NCI-H187 treated with DMSO at 0.1 percent for 48 hours (cell line): ENCODE measurements around the gene AKAP12.
"Not testable (repeated sequence)": the region's sequence is repeated elsewhere in the genome, so short reads cannot be mapped to it uniquely, and the experiment has no call there.

Experiments
- DNase-seq: peaks from one replicate; lab custom pipeline; 2025; lab: John Stamatoyannopoulos, UW

Gene AKAP12

DNA sequence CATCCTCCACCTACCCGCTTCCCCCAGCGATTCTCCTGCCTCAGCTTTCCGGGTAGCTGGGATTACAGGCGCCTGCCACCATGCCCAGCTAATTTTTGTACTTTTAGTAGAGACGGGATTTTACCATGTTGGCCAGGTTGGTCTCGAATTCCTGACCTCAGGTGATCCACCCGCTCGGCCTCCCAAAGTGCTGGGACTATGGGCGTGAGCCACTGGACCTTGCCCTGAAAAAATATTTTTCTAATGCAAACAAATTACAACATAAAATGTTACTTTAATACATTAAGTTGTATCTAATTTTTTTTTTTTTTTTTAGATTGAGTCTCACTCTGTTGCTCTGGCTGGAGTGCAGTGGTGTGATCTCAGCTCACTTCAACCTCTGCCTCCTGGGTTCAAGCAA lies 142.9 kb downstream of the AKAP12 start:
- DNase-seq, result not testable (repeated sequence)

DNA sequence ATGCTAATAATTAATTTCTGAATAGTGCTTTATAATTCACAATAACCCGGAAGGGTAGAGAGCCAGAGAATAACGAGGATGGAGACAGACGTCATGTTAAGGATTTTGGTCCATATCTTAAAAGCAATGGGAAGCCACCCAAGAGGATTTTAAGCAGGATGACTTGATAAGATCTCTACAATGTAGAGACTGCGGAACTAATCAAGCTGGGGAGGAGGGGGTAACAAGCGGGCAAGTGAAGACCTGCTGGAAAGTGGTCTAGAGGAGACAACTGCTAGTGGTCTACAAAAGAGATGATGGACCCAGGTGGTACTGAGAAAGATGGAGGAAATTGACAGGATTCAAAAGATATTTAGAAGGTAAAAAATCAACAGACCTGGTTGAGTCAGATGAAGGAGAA lies 144.4 kb downstream of the AKAP12 start:
- DNase-seq, result no peak

DNA sequence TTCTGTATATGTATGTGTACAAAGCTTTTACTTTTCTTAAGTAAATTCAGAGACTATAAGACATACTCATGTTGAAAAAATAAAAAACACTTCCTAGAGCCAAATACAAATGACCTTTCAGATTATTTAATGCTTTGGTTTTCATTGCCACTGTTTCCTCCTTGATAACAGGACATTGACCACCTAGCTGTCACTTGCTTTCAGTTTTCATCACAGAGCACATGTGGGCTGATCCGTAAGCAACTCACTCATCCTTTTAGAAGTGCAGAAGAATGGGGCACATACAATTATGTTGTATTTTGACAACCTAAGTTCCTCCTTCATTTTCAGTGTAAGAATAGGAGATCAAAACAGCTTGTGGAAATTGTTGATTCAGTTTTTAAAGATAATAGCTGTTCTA lies 145.4 kb downstream of the AKAP12 start:
- no peak for DNase-seq

DNA sequence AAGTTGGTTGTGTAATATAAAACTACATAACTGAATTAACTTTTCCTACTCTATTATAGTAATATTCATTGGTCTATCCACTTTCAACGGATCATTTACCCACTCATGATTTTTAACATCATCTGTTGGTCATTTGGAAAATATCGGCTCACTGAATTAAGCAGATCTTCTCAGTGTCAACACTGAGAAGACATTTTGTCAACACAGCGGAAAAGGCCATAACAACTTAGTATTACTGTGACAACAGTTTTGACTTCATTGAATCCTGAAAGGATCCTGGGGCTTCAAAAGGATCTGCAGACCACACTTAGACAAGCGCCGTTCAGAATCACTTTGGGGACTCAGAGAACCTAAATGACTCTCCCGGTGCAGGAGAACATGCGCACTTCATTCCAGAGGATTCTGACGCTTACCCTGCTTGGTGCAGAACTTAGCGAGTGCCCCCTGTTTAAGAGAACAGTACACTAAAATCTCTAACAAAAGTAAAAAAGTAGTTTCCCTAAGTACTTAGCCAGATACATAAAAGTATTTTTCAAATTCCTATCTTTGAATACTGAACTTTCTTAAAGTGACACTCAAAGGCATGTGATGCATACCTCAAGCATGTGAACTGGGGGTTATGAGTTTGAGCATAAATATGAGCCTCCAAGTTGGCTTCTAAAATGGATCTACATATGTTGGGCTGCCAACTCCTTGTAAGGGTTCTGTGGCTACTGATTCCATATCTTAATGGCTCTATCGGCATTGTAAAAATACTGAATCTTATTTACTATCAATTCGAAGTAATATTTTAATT lies 147.6 kb downstream of the AKAP12 start:
- no peak for DNase-seq

DNA sequence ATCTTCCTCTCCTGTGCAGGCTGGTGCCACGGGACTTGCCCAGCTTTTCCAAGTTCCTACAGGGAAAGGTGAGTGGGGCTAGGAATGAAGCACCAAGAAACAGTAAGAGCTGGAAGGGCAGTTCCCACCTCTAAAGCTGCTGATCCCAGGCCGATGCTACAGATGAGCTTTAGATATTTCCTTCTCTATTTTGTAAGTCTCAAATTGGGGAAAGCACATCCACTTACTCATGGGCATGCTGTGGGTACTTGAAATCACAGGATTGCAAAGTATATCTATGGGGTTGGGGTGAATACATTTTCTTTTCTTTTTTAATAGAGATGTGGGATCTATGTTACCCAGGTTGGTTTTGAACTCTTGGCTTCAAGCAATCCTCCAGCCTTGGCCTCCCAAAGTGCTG lies 148.5 kb downstream of the AKAP12 start:
- no peak for DNase-seq

DNA sequence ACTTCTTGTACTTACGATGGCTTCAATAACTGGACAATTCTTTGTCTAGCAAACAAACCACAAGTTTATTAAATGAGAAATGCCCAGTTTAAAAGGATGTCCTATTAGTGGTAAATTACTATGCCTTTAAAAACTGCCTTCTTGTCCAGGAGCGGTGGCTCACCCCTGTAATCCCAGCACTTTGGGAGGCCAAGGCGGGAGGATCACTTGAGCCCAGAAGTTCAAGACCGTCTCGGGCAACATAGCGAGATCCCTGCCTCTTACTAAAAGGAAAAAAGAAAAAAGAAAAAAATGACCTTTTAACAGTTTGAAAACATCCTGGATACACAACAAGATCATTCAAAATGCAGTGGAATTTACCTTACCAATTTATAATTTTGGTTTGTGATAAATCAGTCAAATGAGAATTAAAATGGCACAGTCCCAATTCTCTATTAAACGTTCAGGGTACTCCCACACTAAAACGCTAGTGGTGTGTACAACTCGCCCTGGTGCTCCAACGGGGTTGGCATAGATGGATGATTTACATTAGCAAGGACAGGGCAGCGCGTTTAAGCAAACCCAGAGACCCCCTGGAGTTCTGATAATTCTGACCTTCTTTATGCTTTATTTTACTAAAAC lies 149.3 kb downstream of the AKAP12 start:
- DNase-seq, result no peak

DNA sequence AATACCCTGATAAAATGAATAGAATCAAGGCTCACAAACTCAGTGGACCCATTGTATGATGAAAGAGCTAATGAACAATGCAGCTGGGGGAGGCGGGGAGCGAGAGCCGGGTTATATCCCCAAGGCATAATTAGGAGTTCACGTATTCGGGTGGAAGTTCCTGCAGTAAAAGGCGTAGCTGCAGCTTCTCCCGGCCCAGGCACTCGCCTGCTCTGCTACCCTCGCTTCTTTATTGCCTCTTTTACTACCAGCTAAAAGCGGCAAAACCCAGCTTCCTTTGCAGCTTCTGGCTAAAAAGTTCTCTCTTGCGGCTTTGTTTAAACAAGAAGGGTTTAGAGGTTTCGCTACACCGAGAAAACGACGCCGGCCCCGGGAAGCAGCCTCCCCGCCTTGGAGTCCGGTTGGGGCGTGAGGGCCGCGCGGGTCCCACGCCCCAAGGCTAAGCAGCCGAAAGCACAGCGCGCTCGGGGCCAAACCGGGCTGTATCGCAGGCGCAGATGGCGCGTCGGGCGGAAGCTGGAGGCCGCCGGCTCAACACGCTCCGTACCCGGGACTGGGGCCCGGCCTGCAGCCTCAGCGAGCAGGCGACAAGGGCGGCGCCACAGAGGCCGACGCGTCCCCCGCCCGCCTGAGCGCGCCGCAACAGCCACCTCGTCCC lies 150.0 kb downstream of the AKAP12 start:
- peak; percentile 14 for DNase-seq

DNA sequence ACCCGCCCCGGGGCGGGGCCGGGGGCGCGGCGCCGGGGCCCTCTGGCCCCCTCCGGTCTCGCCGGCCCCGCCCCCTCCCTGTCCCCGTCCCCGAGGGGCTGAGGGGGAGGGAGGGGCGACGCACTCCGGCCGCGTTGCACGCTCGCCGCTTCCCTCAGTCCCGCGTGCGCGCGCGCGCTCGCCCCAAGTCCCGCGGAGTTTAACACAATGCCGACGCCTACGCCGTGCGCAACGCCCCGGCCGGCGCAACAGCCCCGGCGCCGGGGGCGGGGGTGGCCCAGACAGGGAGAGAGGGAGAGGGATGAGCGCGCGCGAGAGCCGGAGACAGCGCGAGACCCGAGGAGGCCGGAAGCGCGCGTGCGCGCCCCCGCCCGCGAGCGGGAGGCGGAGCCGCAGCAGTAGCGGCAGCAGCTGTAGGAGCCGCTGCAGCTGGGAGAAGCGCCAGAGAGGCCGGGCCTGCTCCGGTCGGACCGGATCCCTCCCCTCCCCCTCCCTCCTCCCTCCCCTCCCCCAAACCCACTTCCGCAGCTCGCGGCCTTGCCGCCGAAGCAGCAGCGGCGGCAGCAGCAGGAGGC lies 150.6 kb downstream of the AKAP12 start:
- peak; percentile 70 for DNase-seq

DNA sequence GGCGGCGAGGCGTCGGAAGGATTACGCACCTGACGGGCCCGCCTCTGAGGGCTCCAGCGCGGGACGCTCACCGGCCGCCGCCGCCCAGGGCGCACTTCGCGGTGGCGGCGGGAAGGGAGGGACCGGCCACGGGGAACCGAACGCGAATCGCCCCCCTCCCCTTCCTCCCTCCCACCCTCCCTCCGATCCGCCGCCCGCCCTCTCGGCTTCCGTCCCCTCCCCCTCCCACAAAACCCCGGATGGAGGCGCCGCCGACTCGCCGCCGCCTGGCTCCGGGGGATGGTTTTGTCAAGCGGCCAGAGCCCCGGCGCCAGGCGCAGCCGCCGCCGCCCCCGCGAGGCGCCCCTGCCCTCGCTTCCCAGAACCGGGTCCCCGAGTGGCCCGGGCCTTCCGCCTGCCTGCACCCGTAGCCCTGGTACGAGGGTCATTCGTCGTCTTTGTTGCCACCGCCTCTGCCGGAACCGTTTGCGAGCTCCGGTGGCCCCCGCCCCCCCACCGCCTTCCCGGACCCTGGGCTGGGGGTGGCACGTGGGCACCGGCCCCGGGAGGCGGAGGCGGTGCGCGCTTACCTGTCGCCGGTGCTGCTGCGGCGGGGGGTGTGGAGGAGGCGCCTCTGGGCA lies 151.2 kb downstream of the AKAP12 start:
- DNase-seq, result no peak

DNA sequence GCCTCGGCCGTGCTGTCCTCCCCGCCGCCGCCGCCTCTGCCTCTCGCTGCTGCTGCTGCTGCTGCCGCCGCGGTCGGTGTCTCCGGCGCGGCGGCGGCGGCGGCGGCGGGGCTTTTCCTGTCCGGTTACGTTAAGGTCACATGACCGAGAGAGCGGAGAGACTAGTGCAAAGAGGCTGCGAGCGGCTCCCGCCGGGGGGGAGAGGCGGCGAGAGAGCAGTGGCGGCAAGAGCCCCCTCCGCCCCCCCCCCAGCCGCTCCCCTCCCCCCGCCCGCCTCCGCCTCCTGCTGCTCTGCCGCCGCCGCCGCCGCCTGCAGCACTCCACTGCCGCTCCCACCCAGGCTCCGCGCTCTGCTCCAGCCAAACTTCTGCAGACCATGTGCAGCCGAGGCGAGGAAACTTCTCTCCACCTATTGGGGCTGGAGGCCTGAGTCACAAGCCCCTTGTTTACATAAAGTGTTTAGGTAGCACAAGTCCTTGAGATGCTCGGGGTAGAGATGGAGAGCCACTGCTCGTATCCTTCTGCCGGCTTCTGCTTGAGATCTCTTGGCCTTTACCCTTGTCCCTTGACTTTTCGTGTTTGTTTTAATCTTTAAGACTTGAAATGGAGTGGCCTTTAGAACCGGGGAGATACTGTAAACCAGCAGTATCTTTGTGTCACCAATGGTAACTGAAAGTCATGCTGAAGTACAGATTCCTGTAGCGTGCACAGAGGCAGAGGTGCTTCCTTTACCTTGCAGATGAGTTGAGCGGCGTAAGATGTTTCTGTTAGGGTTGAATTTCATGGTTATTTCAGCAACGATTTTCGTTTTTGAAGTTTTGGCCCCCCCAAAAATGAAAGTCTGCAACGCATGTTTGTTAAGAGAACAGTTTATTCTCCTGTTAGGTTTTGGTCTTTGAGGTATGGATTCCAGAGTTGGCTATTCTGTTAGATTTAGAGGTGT lies 152.0 kb downstream of the AKAP12 start, which contains the start of gene ZBTB2:
ZBTB2 (minus strand) TSS at position 89 of the 943 bp plus-strand sequence. CDS start 17,922 bp downstream, outside the sequence.
- DNase-seq, result no peak

DNA sequence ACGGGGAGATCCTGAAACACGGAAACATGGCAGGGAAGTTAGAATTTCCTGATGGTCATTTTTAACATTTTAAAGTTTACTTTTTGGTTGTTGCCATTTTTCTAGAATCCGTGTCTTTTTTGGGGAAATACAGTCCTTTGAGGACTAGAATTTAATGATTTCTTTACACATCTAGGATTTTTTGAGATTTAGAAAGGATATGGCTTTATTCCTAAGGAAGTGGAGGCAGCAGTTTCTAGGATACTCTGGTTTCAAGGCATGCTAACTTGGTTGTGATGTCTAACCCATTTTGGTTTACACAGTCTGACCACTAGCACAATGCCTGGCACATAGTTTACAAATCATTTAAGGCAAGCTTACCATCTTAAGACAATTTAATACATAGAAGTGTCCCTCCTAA lies 152.7 kb downstream of the AKAP12 start:
- no peak for DNase-seq

DNA sequence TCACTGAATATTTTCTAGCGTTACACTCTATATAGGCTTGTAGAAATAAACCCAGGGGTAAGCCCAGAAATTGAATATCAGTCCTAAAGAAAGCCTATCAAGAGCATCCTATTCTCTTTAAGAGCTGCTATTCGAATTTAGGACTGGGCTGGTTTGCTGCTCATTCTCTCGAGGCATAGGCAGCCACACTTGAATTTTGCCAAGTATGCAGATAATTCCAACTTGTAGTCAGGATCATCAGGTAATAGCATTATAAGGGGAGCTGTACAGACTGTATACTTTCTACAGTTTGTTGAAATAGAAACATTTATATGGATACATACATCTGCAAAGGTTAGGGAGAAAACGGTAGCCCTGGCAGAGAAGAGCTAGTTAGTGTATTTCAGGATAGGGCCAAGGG lies 153.6 kb downstream of the AKAP12 start:
- DNase-seq, result no peak

DNA sequence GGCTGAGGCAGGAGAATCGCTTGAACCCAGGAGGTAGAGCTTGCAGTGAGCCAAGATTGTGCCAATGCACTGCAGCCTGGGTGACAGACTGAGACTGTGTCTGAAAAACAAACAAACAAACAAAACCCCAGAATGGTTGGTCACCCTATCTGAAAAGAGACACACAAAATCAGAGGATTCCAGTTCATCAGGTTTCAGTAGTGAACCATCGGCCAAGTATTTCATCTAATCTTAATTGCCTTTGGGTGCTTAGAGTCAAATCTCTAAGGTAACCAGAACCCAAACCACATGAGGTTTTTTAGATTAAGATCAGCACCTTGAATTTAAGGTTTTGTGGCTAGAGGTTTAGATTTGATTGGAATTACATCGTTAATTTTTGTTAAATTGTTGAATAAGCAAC lies 159.9 kb downstream of the AKAP12 start:
- no peak for DNase-seq

DNA sequence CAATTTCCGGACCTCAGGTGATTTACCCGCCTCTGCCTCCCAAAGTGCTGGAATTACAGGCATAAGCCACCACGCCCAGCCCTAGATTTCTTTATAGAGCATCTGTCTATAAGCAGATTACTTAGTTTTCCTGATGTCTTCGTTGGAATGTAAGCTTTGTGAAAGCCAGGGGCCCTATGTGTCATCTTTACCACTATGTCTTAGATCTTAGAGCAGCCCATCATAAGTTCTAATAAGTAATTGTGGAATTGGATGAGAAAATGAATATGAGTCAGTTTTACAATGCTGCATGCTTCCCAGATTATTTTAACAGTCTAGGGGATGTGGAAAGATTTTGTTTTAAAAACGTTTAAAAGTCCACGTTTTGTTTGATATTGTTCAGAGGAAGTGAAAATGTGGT lies 160.7 kb downstream of the AKAP12 start:
- DNase-seq, result no peak

DNA sequence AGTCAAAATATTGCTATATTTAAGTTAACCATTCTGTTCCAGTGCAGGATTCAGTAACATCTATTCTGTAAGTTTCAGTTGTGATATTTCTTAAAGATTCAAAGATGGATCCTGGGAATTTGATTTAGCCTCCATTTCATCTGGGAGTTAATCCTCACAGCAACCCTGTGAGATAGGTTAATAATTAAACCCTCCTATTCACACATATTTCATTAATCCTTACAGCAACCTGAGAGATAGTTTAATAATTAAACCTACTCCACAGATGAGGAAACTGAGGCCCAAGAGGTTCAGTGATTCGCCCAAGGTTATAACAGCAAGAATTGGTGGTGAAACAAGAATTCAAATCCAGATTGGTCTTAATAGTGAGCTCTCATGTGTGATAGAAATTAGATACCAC lies 162.5 kb downstream of the AKAP12 start:
- DNase-seq, result no peak

DNA sequence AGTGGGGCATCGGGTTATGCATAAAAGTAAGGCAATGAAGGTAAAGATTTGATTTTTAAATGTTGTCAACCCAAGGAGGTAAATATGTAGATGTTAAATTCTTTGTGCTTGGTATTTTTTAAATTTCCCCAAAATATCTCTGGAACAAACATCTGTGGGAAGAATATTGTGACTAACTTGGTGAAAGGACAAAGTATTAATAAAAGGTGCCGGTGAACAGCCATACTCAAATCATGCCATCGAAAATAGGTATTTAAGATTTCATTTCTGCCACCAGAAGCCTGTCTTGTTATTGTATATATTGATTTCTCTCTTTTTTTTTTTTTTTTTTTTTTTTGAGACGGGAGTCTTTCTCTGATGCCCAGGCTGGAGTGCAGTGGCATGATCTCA lies 164.1 kb downstream of the AKAP12 start:
- DNase-seq, result no peak
